Hematopoietic multipotent progenitor cell treated with erythropoietin and hydrocortisone succinate and interleukin-3 and kit ligand, for 15 days (in vitro differentiated cells): ENCODE results near the gene STAT6.
A peak's percentile ranks its signal among the peaks of the same experiment; 100 is the strongest.
"Not testable (repeated sequence)": the region's sequence is repeated elsewhere in the genome, so short reads cannot be mapped to it uniquely, and the experiment has no call there.

Experiments
- DNase-seq: peaks from one replicate; pipeline ENCODE4 v3.0.0-alpha.2; 2015; ENCODE audit warnings: low spot score

Gene STAT6

GRCh38 chr12:57126061-57126460 lies 14.9 kb upstream of the STAT6 start:
- DNase-seq = no peak

GRCh38 chr12:57124261-57124877 lies 13.2 kb upstream of the STAT6 start:
- peak; percentile 87 for DNase-seq

DNA sequence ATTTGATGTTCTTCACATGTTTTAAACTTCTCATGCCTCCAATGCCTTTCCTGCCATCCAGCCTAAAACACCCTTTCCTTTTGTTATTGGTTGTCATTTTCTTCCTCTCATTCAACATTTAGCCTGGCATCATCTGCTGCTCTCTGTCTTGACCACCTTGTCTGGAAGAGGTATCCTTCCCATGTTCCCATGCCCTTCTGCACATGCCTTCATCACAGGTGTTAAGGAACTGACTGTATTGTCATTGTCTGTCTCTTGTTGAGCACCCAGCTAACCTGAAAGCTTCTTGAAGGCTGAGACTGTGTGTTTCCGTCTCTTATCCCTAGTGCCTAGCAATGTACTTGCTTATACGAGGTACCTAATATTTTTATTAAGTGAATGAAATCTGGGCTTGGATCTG lies 12.7 kb upstream of the STAT6 start:
- DNase-seq = no peak

GRCh38 chr12:57120718-57121117 lies 9.6 kb upstream of the STAT6 start:
- DNase-seq = not testable (repeated sequence)

DNA sequence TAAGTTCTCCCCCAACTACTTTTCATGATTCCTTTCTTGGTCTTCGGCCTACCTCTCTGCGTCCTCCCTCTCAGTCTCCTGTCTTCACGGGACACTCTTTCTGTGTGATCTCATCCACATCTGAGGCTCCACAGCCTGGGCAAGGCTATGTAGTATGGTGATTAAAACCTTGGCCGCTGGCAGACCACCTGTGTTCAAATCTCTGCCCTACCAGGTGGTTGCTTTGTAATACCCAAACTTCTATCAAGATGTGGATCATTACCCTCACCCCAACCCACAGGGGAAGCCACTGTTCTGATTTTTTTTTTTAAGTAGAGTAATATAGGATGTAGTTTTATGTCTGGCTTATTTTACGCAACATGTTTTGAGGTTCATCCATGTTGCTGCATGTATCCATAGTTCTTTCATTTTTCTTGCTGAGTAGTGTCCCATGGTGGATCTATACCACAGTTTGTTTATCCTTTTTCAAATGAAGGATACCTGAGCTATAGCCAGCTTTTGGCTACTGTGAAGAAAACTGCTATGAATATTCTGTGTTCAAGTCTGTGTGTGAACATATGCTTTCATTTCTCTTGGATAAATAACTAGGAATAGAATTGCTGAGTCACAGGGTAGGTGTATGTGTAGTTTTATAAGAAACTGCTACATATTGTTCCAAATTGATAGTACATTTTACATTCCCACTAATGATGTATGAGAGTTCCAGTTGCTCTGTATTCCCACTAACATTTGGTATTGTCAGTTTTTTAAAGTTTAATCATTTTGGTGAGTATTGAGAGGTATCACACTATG lies 8.3 kb upstream of the STAT6 start:
- no peak for DNase-seq

DNA sequence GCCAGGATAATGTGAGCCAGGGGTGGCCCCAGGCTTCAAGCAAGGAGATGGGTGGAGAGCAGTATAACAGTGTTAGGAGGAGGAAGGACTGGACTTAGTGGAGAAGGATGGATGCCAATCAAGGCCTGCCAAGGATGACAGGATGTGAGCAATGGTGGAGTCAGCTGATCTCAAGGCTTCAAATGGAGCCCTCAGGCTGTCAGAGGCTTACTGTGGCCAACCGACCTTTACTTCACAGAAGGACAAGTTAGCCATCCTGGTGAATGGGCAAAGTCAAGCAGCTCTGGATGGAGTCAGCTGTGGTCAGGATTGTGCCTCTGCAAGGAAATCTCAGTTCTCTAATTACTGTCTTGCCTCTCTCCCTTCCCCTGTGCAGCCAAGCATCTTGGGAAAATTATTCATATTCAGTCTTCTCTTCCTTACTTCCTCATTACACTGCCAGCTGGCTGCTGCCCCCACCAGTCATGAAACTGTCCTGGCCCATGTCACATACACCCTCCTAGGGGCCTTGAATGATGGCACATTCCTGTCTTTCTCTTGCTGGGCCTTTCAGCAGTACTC lies 7.6 kb upstream of the STAT6 start:
- no peak for DNase-seq

- no peak for DNase-seq
Observed at GRCh38 chr12:57116580-57117281, 5.6 kb upstream of the STAT6 start.

- DNase-seq = no peak
Observed at GRCh38 chr12:57112492-57113294, 1.5 kb upstream of the STAT6 start.

GRCh38 chr12:57110104-57111030 lies 795 bp downstream of the STAT6 start:
- DNase-seq = peak; percentile 67

GRCh38 chr12:57109207-57110103 lies 1.7 kb downstream of the STAT6 start:
- DNase-seq = no peak

- DNase-seq = no peak
Observed at GRCh38 chr12:57107456-57108155, 3.6 kb downstream of the STAT6 start.

GRCh38 chr12:57106021-57106708 lies 5.0 kb downstream of the STAT6 start:
- DNase-seq = no peak

GRCh38 chr12:57105011-57105753 lies 6.0 kb downstream of the STAT6 start:
- DNase-seq = no peak

DNA sequence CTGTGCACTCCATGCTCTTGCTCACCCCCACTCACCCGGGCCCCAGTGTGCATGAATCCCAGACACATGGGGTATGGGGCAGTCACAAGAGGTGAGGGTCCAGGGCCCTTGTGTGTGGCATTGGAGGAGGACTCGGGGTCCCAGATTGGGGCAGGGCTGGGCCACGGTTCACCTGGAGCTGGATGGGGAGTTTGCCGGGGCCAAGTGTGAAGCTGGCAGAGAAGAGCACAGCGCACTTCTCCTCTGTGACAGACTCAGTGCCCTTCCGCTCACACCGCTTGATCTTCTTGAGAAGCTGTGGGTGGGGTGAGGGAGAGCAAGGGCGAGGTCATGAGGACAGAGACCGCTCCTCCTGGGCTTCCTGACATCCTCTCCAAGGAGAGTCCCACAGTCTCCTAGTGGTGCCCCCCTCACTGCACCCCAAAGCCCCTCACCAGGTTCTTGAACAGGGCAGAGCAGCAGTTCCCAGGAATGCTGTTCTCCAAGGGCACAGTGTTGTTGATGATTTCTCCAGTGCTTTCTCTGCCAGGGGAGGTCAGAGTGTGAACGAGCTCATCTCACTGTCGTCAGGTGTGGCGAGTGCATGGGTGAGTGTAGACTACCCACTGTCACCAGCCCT lies 6.8 kb downstream of the STAT6 start:
- no peak for DNase-seq

DNA sequence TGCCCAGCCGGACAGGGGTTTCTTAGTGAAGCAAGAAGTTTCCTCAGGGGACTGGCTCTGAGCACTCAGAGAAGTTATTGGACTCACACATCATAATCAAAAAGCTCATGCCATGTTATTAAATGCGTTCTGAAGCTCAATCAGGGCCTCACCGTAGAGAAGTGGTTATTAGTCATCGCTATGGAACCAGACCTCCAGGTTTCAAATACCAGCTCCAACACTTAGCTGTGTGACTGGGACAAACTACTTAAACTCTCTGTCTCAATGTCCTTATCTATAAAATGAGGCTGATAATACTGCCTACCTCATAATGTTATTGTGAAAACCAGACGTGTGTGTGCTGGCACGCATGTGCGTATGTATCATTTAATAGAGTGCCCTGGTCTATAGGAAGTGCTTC lies 7.3 kb downstream of the STAT6 start:
- DNase-seq = no peak

- peak; percentile 45 for DNase-seq
Observed at GRCh38 chr12:57101892-57102695, 9.1 kb downstream of the STAT6 start.
